Progenitor cell of endocrine pancreas (in vitro differentiated cells): Measurements from ENCODE around the gene PPA2. TPM values are rescaled to one million over a fixed set of nuclear protein-coding genes. Genes with fewer than 3 reads are reported as not detected.
"Not testable (repeated sequence)": the region's sequence is repeated elsewhere in the genome, so short reads cannot be mapped to it uniquely, and the experiment has no call there.

Experiments used
- DNase-seq: peaks from one replicate; pipeline ENCODE4 v3.0.0; 2021; ENCODE audit warnings: low spot score; ENCODE audit not compliant: unreplicated experiment
- H3K27ac Mint-ChIP-seq: 2 replicates; pipeline ENCODE4 v1.8.0; 2021; ENCODE audit warnings: mild to moderate bottlenecking, moderate library complexity, mixed read lengths
- H3K27me3 Mint-ChIP-seq: 2 replicates; pipeline ENCODE4 v1.8.0; 2021; ENCODE audit warnings: mixed read lengths
- H3K36me3 Mint-ChIP-seq: 2 replicates; pipeline ENCODE4 v1.8.0; 2022; ENCODE audit warnings: mixed read lengths; ENCODE audit not compliant: insufficient read depth
- H3K4me1 Mint-ChIP-seq: 2 replicates; pipeline ENCODE4 v1.8.0; 2021; ENCODE audit warnings: low read depth, mixed read lengths
- H3K4me3 Mint-ChIP-seq: 2 replicates; pipeline ENCODE4 v1.8.0; 2021; ENCODE audit warnings: low read depth, mild to moderate bottlenecking, moderate library complexity, mixed read lengths
- H3K9me3 Mint-ChIP-seq: 2 replicates; pipeline ENCODE4 v1.8.0; 2021; ENCODE audit warnings: low read depth, mixed read lengths
- total RNA-seq: library from RNA; stranded (reverse); gene quantifications from 2 replicates; pipeline ENCODE4 v1.2.1, GENCODE V29; 2021
- TF ChIP-seq, protein P1 (sequence below): fragments of 200-600 bp; sonication (generic); IDR thresholded peaks from one replicate; pipeline ENCODE4 v1.5.0; 2021; ENCODE audit warnings: antibody characterized with exemption, mild to moderate bottlenecking; ENCODE audit not compliant: unreplicated experiment

Gene PPA2
- total RNA-seq, 1 donor from 2014 or later = 83.6 TPM

DNA sequence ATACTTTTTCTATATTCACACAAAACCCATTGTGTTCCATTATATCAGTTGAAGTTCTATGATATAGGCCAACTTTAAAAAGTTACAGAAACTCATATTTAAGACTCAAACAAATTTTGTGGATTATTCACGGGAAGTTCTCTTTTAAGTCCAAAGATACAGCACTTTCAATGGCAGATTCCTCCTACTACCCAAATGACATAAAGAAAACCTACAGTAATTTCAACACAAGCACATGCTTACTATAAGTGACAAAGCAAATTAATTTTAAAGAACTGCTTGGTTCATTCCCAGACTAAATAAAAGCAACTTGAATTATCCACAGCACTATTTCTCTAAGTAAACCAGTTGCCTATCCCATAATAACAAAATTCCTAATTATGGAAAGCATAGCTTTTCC lies 4.1 kb downstream of the PPA2 start:
- no peaks in the 10 kb centered on the region for H3K27me3 Mint-ChIP-seq
- no peak for DNase-seq
- H3K4me1 Mint-ChIP-seq = peaks cover 18% of the 10 kb centered on the region
- H3K9me3 Mint-ChIP-seq = peaks cover 4% of the 10 kb centered on the region
- H3K27ac Mint-ChIP-seq = no peak overlapping the region
- no peak overlapping the region for H3K4me3 Mint-ChIP-seq
- H3K36me3 Mint-ChIP-seq = peaks cover 18% of the 10 kb centered on the region
- TF ChIP-seq, protein P1, sequence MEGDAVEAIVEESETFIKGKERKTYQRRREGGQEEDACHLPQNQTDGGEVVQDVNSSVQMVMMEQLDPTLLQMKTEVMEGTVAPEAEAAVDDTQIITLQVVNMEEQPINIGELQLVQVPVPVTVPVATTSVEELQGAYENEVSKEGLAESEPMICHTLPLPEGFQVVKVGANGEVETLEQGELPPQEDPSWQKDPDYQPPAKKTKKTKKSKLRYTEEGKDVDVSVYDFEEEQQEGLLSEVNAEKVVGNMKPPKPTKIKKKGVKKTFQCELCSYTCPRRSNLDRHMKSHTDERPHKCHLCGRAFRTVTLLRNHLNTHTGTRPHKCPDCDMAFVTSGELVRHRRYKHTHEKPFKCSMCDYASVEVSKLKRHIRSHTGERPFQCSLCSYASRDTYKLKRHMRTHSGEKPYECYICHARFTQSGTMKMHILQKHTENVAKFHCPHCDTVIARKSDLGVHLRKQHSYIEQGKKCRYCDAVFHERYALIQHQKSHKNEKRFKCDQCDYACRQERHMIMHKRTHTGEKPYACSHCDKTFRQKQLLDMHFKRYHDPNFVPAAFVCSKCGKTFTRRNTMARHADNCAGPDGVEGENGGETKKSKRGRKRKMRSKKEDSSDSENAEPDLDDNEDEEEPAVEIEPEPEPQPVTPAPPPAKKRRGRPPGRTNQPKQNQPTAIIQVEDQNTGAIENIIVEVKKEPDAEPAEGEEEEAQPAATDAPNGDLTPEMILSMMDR = no peak

DNA sequence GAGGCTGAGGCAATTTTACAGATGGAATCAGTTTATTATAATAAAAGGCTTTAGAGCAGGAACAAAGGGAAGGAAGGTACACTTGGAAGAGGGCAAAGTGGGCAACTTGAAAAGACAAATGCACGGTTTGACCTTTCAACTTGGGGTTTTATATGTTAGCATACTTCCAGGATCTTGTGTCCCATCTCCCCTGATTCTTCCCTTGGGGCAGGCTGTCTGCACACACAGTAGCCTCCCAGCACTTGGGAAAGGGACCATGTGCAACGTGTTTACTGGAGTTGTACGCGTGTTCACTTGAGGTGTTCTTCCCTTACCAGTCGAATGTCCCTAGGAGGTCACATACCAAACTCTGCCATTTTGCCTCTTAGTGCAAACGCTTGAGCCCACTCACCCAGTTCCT lies 7.3 kb downstream of the PPA2 start:
- DNase-seq = no peak

DNA sequence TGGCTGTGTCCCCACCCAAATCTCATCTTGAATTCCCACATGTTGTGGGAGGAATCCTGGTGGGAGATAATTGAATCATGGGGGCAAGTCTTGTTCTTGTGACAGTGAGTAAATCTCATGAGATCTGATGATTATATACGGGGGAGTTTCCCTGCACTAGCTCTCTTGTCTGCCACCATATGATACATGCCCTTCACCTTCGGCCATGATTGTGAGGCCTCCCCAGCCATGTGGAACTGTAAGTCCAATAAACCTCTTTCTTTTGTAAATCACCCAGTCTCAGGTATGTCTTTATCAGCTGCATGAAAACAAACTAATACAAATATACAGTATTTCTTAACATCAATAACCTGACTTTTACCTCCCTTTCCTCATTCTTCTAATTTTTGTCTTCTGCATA lies 9.3 kb downstream of the PPA2 start:
- H3K27me3 Mint-ChIP-seq, H3K4me1 Mint-ChIP-seq, H3K27ac Mint-ChIP-seq, H3K9me3 Mint-ChIP-seq, DNase-seq, H3K4me3 Mint-ChIP-seq: not testable (repeated sequence)
- H3K36me3 Mint-ChIP-seq = peaks cover 37% of the 10 kb centered on the region

More for the DNA sequence above, 7.3 kb downstream of the PPA2 start:
- Mint-ChIP-seq H3K4me1 (peaks cover 7% of the 10 kb centered on the region), H3K4me3 (no peak overlapping the region), H3K9me3 (peaks cover 9% of the 10 kb centered on the region), H3K27me3 (no peaks in the 10 kb centered on the region), H3K36me3 (peaks cover 37% of the 10 kb centered on the region), H3K27ac (no peak overlapping the region)
- TF ChIP-seq, protein P1 = no peak

DNA sequence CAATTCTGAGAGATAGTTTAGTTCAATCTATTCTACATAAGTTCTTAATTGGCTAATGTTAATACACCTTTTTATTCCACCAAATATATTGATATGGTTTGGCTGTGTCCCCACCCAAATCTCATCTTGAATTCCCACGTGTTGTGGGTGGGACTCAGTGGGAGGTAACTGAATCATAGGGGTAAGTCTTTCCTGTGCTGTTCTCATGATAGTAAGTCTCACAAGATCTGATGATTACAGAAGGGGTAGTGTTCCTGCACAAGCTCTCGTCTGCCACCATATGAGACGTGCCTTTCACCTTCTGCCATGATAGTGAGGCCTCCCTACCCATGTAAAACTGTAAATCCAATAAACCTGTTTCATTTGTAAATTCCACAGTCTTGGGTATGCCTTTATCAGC lies 11.3 kb downstream of the PPA2 start:
- no peaks in the 10 kb centered on the region for H3K4me1 Mint-ChIP-seq
- peaks cover 39% of the 10 kb centered on the region for H3K36me3 Mint-ChIP-seq
- no peaks in the 10 kb centered on the region for H3K27me3 Mint-ChIP-seq
- no peak for DNase-seq
- H3K4me3 Mint-ChIP-seq = no peak overlapping the region
- peak overlapping the region; percentile 33 for H3K27ac Mint-ChIP-seq
- TF ChIP-seq, protein P1 = no peak
- H3K9me3 Mint-ChIP-seq = peaks cover 9% of the 10 kb centered on the region

DNA sequence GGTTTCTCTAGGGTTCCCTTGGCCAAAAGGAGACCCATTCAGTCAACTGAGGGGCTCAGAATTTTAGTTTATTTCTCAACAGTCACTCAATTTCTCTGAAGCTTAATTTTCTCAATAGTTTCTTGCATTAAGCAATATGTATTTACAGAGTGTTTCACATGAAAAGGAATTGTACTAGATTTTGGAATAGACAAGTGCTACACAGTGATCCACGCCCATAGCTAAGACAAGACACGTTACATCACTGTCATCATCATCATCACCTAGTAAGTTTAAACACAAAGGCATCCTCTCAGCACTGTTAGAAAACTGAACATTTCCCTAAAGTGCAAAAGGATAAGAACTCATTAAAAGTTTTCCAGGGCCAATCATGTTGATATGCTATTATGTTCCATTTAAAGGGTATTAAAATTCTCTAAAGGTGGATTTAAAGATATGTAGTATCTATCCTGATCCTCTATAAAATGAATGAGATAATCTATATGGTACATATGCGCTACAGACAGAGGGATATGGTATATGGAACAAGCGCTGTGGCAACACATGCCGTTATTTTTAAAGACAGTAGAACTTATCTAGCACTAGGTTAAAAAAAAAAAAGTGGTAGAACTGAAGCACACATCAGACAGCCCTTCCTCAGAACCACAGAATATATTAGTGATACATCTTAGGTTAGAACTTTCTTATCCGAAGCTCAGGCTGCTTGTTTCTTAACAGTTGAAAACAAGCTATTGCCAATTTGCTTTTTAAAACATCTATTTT lies 12.1 kb downstream of the PPA2 start:
- Mint-ChIP-seq H3K4me1 (no peaks in the 10 kb centered on the region), H3K9me3 (peaks cover 9% of the 10 kb centered on the region), H3K4me3 (no peak overlapping the region), H3K27ac (no peak overlapping the region), H3K36me3 (peaks cover 34% of the 10 kb centered on the region), H3K27me3 (no peaks in the 10 kb centered on the region)
- TF ChIP-seq, protein P1 = no peak
- DNase-seq = no peak

DNA sequence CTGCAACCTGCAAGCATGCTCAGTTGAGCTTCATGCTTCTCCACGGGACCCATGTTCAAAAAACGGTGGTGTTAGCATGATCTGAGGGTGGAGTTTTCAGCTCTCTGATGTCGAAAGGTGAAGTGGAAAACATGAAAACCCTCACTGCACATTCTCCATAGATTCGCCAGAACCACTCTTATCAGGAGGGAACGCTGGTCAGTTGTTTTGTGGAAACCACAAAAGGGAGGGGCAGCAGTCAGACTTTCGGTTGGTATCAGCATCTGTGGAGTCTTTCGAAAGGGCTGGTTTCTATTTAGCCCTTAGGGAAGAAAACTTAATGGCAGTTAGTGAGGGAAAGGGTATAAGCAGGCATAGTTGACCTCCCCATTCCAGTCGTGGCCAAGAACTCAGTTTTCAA lies 12.6 kb downstream of the PPA2 start:
- Mint-ChIP-seq H3K9me3 (peaks cover 9% of the 10 kb centered on the region), H3K4me1 (no peaks in the 10 kb centered on the region), H3K36me3 (peaks cover 30% of the 10 kb centered on the region), H3K27me3 (no peaks in the 10 kb centered on the region), H3K27ac (peak overlapping the region; percentile 47), H3K4me3 (no peak overlapping the region)
- DNase-seq = no peak
- TF ChIP-seq, protein P1 = no peak
